HG03095 (cell line): ENCODE measurements around the gene MPPE1.
"Not testable (repeated sequence)": the region's sequence is repeated elsewhere in the genome, so short reads cannot be mapped to it uniquely, and the experiment has no call there.

Experiments
- ATAC-seq: cut with Tn5 transposase; IDR thresholded peaks from one replicate; pipeline ENCODE4 v1.9.1; 2021; ENCODE audit warnings: moderate library complexity; ENCODE audit not compliant: unreplicated experiment

Gene MPPE1

GRCh38 chr18:11908182-11909060 lies at the start of gene MPPE1:
TSS of gene MPPE1 (minus strand) at chr18:11908317. CDS start at chr18:11897264, 11,053 bp downstream.
- peak; percentile 80 for ATAC-seq

- ATAC-seq: no peak
These were observed 49.5 kb upstream of the MPPE1 start for GRCh38 chr18:11957636-11958035.

DNA sequence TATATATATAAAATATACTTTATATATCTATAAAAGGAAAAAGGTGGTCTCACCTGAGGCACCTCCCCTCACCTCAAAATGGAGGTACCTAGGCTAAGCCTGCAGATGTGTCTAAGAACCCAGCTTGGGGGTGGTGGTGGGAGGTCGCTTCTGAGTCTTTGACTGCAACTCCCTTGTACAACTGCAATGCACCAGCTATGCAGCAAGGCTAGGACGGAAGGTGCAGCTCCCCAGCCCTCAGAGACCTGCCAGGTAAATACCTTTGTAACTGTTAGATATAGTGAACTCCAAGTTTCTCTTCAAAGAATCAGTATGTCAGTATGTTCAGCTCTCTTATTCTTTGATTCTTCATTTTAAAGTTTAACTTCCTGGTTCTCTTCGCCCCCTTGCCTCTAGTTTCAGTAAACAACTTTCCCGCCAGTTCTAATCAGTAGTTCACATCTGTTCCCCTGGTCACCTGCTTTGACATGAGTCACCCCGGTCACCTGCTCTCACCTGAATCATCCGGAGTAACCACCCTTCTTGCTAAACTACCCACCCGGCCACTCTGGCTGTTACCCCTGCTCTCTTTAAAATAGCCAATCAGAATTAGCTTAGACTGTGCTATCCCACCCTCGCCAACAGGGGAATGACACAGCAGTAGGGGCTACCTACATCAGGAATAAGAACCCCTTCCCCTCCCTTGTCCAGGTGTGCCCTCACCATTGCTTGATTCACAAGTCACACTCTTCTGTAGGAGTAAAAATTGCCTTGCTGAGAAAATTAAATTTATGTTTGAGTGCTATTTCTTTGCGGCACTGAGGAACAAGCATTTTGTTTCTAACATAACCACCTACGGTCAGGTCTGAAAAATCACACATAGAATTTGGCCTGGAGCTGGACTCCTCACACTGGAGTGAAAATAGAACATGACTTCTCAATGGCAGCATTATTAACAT lies 48.5 kb upstream of the MPPE1 start:
- ATAC-seq: no peak

- no peak for ATAC-seq
These were observed 47.3 kb upstream of the MPPE1 start for GRCh38 chr18:11955239-11956029.

GRCh38 chr18:11953113-11953512 lies 45.0 kb upstream of the MPPE1 start:
- ATAC-seq: no peak

GRCh38 chr18:11951390-11951851 lies 43.3 kb upstream of the MPPE1 start:
- no peak for ATAC-seq

DNA sequence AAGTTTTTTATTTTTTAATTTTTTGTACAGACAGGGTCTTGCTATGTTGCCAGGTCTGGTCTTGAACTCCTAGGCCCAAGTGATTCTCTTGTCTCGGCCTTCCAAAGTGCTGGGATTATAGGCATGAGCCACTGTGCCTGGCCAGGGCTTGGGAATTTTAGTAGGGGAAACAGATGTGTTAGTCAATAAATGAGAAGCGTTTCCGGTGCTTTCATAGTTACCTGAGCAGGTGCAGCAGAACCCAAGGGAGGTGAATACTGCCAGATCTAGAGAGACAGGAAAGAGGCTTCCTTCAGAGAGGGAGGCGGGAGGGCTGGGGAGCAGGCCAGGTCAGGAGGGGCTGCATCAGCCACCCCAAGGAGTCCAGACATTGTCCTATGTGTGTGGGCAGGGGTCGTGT lies 42.7 kb upstream of the MPPE1 start:
- no peak for ATAC-seq

GRCh38 chr18:11948852-11949523 lies 40.9 kb upstream of the MPPE1 start:
- ATAC-seq: no peak

GRCh38 chr18:11947214-11948191 lies 39.4 kb upstream of the MPPE1 start:
- ATAC-seq: peak; percentile 81

- ATAC-seq: no peak
These were observed 38.6 kb upstream of the MPPE1 start for GRCh38 chr18:11946756-11947155.

DNA sequence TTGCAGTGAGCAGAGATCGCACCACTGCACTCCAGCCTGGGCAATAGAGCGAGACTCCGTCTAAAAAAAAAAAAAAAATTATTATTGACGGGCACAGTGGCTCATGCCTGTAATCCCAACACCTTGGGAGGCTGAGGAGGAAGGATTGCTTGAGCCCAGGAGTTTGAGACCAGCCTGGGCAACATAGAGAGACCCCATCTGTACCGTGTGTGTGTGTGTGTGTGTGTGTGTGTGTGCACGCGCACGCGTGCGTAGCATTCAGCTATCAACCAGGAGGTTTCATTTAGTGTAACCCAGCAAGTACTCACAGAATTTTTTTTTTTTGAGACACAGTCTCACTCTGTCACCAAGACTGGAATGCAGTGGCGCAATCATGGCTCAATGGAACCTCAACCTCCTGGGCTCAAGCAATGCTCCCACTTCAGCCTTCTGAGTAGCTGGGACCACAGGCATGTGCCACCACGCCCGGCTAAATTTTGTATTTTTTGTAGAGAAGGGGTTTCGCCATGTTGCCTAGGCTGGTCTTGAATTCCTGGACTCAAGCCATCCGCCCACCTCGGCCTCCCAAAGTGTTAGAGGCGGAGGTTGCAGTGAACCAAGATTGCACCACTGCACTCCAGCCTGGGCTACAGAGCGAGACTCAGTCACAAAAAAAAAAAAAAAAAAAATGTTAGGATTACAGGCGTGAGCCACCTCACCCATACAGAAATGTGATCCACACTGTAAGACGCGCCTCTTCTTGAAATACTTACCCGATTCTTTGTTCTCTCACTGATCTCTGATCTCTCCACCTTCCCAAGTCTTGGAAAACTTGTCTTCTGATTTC lies 37.9 kb upstream of the MPPE1 start:
- ATAC-seq: not testable (repeated sequence)

- no peak for ATAC-seq
These were observed 36.7 kb upstream of the MPPE1 start for GRCh38 chr18:11944786-11945185.

DNA sequence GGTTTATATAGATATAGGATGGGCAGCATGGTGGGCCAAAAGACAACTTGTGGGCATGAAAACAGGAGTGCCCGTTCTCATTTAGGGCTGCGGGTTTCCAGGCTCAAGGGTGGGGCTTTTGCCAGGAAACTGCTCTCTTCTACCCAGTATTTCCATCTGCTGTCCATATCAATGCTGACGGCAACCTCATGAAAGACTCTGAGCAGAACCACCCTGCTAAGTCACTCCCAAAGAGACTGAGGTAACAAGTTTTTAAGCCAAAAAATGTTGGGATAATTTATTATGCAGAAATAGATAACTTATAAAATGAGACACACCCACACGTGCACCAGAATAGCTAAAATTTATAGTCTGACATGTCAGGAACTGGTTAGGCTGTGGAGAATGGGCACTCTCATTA lies 36.1 kb upstream of the MPPE1 start:
- ATAC-seq: no peak

- no peak for ATAC-seq
These were observed 35.4 kb upstream of the MPPE1 start for GRCh38 chr18:11943551-11943950.

DNA sequence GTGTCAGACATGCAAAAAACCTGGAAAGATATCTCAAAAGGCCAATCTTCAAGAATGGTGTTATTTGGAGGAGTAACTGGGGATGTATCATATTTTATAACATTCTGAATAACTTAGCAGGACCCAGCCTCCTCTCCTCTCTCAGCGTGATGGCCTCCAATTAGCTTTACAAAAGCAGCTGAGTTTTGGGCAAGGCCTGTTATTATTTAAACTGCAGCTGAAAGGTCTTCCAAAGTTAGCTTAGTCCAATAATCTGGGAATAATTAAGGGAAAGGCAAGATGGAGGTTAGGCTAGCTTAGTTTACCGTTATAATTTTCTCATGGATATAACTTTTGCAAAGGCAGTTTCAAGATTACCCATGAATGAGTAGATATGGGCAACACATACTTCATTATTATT lies 32.8 kb upstream of the MPPE1 start:
- ATAC-seq: no peak

DNA sequence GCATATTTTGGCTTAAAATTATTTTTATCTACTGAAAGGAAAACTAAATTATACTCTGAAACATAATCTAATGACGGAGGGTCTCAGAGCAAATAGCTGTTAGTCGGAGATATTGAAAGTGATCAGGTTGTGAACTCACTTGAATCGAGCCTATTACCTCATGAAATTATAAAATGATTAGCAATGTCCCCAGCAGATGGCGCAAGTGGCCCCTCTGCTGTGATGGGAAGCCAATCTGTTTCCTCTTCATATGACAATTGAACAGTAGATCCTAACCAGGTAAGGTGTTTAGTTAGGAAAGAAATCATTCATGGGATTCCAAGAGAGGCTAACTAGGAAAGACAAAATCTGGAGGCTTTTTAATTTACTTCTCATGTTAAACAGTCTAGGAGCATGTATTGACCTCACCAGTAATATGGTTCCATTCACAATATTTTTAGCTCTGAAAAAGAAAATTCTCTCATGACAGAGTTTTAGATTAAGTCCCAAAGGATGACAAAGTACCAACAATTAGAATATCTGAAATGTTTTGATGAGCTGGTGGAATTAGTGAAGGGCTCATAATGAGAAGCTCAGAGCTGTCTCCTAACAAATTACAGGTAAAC lies 29.9 kb upstream of the MPPE1 start:
- ATAC-seq: no peak

DNA sequence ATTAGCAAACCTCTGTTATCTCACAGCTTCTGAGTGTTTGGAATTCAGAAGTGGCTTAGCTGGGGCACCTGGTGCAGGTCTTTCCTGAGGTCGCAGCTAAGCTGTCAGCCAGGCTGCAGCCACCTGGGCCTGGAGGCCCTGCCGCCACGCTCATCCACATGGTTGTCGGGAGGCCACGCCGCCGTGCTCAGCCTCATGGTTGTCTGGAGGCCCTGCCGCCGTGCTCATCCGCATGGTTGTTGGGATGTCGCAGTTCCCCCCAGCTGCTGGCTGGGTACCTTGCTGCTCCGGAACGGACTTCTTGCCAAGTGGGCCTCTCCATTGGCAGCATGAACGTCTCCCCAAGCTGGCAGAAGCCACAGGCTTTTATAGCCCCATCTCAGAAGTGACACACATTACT lies 24.3 kb upstream of the MPPE1 start:
- ATAC-seq: no peak

DNA sequence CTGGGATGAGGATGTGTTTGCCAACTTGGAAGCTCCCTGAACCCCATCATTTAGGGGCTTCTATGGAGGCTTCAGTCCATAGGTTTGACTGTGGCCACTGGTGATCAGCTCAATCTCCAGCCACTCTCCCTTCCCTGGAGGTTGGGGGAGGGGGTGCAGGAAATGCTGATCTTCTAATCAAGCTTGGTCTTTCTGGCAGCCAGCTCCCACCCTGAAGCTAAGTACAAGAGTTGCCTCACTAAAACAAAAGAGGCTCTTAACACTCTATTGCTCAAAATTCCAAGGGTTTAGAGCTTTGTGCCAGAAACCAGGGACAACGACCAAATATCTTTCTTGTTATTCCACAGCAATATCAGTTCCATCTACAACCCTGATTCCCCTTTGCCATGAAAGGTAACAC lies 19.4 kb upstream of the MPPE1 start:
- no peak for ATAC-seq
